GM18507 (cell line): Measurements from ENCODE around the gene IFI30.
"Not testable (repeated sequence)": the region's sequence is repeated elsewhere in the genome, so short reads cannot be mapped to it uniquely, and the experiment has no call there.

ENCODE experiments used
- DNase-seq: peaks from one replicate; pipeline ENCODE4 v3.0.0; 2011; ENCODE audit warnings: low read depth; ENCODE audit not compliant: insufficient read length; ENCODE audit errors: extremely low spot score
- FAIRE-seq: peaks from 2 replicates; lab custom pipeline; 2011; peaks lifted over from hg19 to GRCh38; lab: Jason Lieb, UNC

The IFI30 gene

DNA sequence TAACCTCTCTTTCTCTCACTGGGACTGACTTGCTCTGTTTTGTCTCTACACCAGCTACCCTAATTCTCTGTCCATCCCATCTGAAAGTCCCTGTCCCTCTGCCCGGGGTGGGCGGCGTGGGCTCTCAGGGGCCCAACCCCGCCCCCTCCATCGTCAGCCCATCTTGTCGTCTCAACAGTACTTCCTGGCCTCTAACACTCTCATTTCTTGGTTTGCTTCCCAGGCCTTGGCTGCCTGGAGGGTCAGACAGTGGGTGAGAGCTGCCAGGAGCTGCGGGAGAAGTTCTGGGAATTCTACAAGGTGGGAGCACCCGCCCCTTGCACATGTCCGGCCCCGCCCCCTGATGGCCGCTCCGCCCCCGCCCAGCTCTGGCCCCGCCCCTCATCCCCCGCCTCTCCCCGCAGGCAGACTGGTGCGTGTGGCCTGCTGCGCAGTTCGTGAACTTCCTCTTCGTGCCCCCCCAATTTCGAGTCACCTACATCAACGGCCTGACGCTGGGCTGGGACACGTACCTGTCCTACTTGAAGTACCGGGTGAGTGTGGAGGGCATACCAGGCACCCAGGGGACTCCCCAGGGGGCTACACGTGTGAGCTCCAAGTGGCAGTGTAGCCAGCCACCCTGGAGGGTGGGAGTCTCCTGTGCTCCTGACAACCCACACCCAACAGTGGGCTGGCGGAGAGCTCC is 21.1 kb downstream of the IFI30 start:
- DNase-seq (no peak), FAIRE-seq (peak; percentile 46)

DNA sequence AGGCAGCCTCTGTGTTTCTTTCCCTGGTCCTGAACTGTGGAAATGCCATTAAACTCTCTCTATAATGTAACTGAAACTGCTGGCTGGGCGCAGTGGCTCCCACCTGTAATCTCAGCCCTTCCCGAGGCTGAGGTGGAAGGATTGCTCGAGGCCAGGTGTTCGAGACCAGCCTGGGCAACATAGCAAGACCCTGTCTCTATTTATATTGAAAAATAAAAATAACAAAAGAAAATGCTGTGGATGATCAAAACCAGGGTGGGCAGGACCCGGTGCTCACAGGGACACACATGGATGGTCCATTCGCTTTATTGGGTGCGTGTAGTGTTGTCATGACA is 22.9 kb downstream of the IFI30 start:
- FAIRE-seq = no peak

DNA sequence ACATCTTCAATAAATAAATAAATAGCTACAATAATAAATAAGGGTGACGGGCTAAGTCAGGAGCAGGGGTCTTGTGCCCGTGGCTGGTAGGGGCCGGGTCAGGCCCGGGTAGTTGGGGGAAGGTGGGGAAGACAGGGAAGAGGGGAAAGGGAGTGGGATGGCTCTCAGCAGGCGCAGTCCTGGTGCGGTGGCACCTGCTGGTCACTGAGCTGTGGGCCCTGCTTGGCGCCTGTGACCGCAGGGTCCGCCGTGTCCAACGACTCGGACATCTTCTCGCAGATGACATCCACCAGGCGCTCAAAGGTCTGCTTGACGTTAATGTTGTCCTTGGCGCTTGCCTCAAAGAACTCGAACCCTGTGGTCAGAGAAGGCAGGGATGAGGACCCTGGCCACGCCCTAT is 23.7 kb downstream of the IFI30 start:
- no peak for FAIRE-seq
- no peak for DNase-seq

More for the DNA sequence above, 22.9 kb downstream of the IFI30 start:
- no peak for DNase-seq

DNA sequence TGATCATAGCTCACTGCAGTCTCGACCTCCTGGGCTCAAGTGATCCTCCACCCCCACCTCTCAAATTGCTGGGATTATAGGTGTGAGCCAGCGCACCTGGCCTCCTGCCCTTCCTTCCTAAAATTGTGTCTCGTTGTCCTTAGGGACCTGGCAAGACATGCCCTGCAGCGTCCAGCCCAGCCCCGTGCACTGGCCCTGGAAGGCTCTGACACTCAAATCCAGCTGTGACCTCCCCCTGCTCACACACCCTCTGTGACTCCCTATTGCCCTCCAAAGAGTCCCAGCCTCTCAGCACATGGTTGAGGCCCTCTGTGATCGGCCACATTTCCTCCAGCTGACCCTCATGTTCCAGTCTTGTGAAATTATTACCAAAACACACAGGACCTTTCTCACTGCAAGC is 24.3 kb downstream of the IFI30 start:
- no peak for FAIRE-seq
- DNase-seq = no peak

DNA sequence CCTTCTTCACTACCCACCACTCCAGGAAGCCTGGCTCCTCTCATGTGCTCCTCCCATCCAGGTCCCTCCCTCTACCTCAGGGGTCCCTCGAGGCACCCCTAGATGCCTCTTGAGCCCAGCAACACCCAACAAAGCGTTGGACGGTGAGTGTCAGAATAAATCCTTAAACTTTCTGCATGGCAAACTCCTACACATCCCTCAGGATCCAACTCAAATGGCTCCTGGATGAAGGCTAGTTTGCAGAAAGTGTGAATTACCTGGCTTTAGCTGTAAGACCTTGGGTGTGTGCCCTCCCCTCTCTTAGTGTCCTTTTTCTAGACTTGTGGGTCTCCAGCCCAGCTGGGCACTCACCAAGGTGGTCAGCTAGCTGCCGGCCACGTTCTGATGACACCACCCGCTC is 24.8 kb downstream of the IFI30 start:
- DNase-seq = no peak
- no peak for FAIRE-seq

DNA sequence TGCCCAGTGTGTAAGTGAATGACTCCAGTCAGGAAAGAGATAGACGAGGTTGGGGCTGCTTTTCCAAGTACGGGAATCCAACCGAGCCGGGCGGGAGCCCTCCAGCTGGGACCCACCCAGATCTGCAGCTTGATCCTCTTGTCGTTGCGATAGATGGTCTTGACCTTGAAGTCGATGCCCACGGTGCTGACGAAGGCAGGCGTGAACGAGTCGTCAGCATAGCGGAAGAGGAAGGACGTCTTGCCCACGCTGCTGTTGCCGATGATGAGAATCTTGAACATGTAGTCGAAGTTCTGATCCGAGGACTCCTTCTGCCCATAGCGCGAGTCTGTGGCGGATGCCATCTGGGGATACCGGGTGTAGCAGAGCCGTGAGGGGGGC is 28.8 kb downstream of the IFI30 start:
- no peak for FAIRE-seq
- DNase-seq = no peak

DNA sequence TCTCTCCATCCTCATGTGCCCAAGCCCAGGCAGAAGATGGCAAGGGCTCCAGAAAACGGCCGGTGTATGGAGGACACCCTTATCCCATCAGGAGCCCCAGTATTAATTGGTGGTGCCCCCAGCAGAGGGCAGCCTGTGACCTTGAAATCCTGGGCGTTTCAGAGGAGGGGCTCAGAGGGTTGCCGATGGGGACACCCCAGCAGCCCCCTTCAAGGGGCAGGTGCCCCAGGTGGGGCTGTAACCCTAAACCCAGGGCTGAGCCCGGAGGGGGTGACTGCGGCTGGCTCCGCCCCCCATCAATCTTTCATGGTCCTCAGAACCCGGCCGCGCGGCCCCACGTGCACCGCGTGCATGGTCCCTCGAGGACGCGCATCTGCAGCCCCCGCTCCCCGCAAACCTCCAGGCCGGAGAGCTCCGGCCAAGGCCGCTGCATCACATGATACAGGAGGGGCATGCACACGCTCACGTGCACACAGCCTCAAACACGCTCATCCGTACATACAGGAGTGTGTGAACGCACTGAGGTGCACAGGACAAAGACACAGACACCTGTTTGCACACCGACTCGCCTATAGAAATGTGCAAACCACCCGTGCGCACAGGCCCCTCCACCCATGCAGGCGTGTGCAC is 29.3 kb downstream of the IFI30 start:
- DNase-seq = no peak
- FAIRE-seq = no peak

DNA sequence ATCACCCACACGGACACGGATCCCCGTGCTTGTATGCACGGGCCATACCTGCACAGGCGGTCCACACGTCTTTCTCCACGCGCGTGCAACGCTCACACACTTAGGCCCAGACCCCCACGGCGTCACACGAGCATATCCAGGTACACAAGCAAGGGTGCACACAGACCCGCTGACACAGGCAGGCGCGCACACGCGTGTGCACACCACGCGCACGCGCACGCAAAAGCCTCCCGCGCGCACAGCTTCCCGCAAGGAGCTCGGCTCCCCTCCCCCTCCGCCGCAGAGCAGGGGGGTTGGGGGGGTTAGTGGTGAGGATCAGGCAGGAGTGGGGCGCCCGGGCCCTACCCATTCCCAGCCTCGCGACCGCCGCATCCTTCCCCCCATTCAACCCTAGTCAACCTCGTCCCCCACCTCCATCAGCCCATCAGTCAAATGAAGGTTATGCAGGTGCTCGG is 29.8 kb downstream of the IFI30 start:
- no peak for FAIRE-seq
- DNase-seq = no peak

DNA sequence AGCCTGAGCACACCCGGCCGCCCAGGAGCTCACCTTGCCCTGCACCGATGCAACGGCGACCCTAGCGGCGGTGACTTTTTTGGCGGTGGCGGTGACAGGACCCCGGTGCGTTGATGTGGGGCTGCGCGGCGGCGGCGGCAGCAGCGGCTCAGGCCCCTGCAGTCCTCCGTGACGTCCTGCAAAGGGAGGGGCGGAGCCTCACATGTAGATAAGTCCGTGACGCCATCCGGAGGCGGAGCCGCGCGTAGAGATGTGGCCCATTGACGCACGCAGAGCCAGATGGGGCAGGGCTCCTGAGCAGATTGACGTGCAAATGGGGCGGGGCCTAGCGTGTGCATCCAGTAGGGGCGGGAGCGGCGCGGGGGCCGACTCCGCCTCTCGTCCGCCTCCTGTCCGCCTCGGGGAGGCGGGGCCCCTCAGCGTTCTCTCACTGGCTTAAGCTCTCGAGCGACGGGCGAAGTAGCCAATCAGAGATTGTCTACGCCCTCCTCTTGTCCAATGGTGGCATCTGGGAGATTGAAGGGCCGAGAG is 30.3 kb downstream of the IFI30 start, which contains the start of gene RAB3A:
Gene RAB3A, minus strand, starts transcription at position 180 of the 531 bp plus-strand sequence. CDS start 1,302 bp downstream, outside the sequence.
- FAIRE-seq = peak; percentile 100

DNA sequence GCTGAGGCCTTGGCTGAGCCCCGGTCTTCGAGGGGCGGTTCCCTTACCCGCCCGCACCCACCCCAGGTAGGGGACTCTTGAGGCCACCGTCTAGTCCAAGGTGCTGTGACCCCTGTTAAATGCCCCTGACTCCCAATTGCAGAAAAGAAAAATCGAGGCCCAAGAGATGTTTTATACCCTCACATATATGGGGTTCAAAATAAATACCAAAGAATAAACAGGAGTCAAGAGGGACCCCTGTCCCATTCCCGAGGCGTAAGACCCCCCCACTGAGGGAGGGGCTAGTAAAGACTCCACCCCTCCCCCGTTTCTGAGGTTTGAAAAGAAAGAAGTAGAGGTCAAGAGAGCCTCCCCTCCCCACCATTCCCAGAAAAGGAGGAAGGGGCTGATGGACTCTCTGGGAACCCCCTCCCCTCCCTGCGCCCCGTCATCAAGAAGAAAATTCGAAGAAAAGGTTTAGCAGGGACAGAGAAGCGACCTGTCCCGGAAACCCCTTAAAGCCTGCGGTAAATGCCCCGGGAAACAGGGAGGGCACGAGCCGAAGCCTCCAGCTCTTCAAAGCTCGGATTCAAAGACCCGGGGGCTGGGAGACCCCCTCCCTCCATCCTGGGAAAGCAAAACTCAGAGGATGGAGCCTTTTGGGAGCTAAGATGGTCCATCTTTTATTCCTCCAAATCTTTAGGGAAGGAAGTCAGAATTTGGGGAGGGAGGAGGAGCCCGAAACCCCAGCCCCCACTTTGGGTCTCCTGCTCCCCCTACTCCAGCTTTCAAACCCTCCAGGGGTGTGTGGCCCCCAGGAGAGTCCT is 31.0 kb downstream of the IFI30 start:
- DNase-seq (no peak), FAIRE-seq (no peak)

More for the DNA sequence above, 30.3 kb downstream of the IFI30 start, which contains the start of gene RAB3A:
- peak; percentile 95 for DNase-seq

DNA sequence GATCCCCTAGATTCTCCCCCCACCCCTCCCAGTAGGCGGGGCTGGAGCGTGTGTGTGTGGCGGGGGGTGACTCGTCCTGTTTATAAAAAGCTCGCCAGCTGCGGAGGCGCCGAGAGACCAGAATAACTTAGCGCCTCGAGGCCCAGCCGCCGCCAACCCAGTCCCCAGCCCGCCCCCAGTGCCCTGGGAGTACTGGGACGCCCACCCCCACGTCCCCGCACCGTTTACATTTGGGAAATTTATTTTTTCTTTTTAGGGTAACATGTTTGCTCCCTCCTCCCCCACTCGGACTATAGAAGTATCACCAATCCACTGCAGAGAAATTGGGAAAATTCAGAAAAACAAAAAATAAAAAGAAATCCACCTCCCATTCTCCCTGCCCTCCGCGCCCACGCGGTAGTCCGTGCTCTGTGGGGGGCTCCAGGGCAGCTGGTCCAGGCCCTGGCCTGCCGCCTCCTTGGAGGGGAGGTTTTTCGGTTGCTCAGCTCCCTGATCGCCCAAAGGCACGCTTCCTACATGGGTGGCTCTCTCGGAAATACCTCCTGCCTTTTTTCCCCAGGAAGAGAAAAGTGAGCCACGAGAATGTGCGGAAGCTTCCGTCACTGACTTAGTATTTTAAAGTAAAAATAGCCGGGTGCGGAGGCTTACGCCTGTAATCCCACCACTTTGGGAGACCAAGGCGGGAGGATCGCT is 31.7 kb downstream of the IFI30 start:
- no peak for FAIRE-seq
- DNase-seq = no peak

DNA sequence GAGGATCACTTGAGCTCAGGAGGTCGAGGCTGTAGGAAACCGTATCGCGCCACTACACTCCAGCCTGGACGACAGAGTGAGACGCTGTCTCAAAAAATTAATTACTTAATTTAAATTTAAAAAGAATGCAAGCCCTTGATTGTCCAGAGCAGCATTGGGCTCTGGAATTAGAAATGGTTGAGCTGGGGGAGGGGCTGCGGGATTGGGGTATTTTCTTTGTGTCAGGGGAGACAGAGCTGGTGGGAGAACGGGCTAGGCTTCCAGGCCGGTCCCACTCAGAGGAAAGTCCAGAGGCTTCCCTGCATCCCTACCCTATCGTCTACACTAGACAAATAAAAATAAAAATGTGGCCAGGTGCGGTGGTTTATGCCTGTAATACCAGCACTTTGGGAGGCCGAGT is 32.4 kb downstream of the IFI30 start:
- FAIRE-seq = no peak
- DNase-seq = no peak

DNA sequence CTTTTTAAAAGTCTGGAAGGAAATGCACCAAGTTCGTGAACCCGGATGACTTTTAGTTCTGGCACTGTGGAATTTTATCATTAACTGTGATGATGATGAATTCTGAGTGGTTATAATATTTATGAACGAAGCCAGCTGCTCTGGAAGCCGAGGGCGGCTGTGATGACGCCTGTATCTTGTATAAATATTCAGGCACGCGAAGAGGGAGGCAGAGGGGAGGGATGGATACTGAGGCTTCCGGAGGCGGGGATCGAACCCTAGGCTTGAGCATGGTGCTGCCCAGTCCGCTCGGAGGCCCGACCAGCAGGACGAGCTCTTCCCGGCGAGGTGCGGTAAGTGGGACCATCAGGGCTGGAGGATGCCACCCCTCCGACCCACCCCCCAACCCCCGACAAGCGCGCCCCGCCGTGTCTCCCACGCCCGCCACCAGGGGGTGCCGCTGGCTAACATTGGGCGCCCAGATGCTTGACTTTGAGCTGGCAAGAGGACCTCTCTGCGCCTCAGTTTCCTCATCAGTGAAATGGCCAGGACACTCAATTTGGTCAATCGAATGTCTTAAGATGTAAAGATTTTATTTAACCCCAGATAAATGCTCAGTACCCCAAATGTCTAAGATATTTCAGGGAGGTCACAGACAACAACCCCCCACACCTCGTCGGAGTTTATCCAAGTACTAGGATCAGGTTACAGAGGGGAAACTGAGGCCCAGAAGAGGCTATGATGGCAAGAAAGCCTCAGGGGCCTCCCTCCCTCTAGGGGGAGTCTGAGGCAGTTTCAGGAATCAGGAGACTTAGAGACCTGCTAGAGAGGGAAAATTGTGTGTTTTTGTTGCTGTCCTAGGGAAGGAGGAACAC is 34.7 kb downstream of the IFI30 start:
- FAIRE-seq = no peak
- no peak for DNase-seq

DNA sequence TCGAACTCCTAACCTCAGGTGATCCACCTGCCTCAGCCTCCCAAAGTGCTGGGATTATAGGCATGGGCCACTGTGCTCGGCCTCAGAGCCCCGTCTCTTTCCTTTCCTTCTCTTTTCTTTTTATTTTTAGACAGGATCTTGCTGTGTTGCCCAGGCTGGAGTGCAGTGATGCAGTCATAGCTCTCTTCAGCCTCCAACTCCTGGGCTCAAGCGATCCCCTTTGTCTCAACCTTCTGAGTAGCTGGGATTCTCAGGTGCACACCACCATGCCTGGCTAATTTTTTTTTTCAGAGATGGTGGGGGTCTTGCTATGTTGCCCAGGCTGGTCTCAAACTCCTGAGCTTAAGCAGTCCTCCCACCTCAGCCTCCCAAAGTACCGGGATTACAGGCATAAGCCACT is 36.3 kb downstream of the IFI30 start:
- FAIRE-seq, DNase-seq: not testable (repeated sequence)

DNA sequence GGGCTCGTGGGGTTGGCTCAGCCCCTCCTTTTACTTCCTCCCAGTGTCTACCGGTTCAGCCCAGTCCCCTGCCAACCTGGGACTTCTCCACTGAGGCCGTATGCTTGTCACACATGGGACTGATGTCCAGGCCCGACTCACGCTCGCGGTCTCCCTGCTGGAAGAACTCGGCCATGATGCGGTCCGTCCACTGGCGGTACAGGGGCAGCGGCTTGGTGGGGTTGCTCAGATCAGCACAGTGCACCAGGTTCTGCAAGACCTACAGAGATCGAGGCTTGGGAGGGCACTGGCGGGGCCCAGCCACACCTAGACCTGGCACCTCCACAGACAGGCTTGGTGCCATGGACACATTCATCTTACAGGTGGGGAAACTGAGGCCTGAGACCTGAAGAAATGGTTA is 38.1 kb downstream of the IFI30 start:
- FAIRE-seq (no peak), DNase-seq (no peak)

DNA sequence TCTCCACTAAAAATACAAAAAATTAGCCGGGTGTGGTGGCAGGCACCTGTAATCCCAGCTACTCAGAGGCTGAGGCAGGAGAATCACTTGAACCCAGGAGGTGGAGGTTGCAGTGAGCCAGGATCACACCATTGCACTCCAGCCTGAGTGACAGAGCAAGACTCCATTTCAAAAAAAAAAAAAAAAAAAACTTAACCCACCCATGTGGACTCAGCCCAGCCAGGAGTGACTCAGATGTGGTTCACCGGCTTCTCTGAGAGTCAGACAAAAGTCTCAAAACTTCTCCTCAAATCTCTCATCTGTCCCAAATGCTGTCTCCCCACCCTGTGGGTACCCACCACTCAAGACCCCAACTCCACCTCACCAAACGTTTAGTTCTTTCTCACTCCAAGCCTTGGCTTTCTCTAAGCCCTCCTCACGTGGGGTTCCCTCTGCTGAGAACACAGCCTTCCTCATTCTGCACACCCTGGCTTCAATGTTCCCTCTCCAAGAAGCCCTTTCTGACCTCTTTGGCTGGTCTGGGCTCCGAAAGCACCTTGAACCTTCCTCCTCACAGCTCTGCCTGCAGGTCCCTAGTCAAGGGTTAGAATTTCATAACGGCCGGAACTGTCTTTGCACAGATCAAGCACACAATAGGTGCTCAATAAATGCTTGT is 41.3 kb downstream of the IFI30 start:
- FAIRE-seq (no peak), DNase-seq (no peak)

DNA sequence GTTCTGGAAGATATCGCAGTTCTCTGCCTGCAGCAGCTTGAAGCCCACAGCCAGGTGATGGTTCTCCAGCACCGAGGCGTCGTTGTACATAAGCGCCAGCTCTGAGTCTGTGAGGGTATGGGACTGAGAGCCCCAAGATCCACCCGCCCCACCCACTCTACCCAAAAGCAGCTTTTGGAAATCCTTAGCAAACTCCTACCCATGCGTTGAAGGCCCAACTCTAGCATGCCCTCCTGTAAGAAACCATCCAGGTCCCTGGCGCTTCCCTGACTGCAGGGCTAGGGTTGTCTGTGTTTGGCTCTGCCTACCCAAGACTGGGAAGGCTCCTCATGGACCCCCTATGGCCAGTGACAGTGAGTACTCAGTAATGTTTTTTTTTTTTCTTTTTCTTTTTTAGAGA is 43.2 kb downstream of the IFI30 start:
- DNase-seq (no peak), FAIRE-seq (no peak)

DNA sequence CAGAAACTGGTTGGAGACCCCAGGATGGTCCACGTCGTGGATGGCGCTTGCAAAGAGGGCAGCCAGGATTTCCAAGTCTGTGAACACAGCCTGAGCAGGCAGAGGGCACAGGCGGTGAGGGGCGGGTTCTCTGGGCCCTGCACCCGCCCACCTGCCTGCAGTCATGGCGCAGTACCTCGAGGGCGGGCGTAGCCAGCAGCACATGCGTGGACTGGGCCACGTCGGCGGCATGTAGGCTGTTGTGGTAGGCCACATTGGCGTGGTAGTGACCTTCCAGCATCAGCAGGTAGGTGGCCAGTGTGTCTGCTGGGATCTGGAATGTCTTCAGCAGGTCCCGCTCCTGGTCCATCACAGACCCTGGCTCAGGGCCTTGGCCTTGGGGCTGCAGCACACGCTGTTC is 44.5 kb downstream of the IFI30 start:
- DNase-seq (no peak), FAIRE-seq (no peak)
